Peyer's patch (tissue), 4 donors: ENCODE results near the gene ZSWIM5.

Experiments used
- CTCF ChIP-seq, 6 experiments: fragments of 450-650 bp in 4 of 6; fragments of 200-600 bp in 2 of 6; sonication (generic) in 1 of 6; IDR thresholded peaks; one replicate each; pipeline ENCODE4 v1.5.1; 2017 to 2019; ENCODE audit warnings: antibody characterized with exemption in 6 of 6, mild to moderate bottlenecking in 3 of 6, moderate library complexity in 1 of 6
- POLR2A ChIP-seq, 2 donors: fragments of 450-650 bp; IDR thresholded peaks; one replicate each; pipeline ENCODE4 v1.5.1; 2017; ENCODE audit warnings: antibody characterized with exemption in 2 of 2, mild to moderate bottlenecking in 2 of 2, moderate library complexity in 2 of 2

GRCh38 chr1:45213892-45214291 lies 7.5 kb upstream of the ZSWIM5 start:
- TF ChIP-seq CTCF (IDR thresholded peaks at IDR 0.05) (no peak), POLR2A (IDR thresholded peaks at IDR 0.05) (no peak)
